Measurements from ENCODE around the gene NOP14.

- TF ChIP-seq EP300 (IDR thresholded peaks at IDR 0.05) (no peak), CTCF (IDR thresholded peaks at IDR 0.05) (no peak)
Measured at GRCh38 chr4:2909583-2909982, 53.6 kb downstream of the NOP14 start.

Measured in tibial nerve (tissue), 4 donors.